CD4-positive, alpha-beta T cell treated with Interleukin-2 at 100 ng/mL for 4 hours (primary cell): ENCODE measurements around the gene POLR3F.
"Not testable (repeated sequence)": the region's sequence is repeated elsewhere in the genome, so short reads cannot be mapped to it uniquely, and the experiment has no call there.

ENCODE experiments used
- DNase-seq: peaks from one replicate; pipeline ENCODE4 v3.0.0-alpha.2; 2020; ENCODE audit warnings: low spot score

The POLR3F gene

GRCh38 chr20:18466894-18467730 lies at the start of gene POLR3F, which contains the start of gene DZANK1:
POLR3F (plus strand) TSS chr20:18467390; CDS start chr20:18467507, 117 bp downstream.
DZANK1 (minus strand) TSS chr20:18467030; CDS start chr20:18465358, 1,672 bp downstream.
- DNase-seq, result peak; percentile 94

- no peak for DNase-seq
Measured at GRCh38 chr20:18421608-18422007, 45.6 kb upstream of the POLR3F start.

GRCh38 chr20:18427214-18427613 lies 40.0 kb upstream of the POLR3F start:
- no peak for DNase-seq

- no peak for DNase-seq
Measured at GRCh38 chr20:18428490-18429173, 38.6 kb upstream of the POLR3F start.

- DNase-seq, result no peak
Measured at GRCh38 chr20:18430172-18430826, 36.9 kb upstream of the POLR3F start.

- DNase-seq, result no peak
Measured at GRCh38 chr20:18431206-18431605, 36.0 kb upstream of the POLR3F start.

GRCh38 chr20:18436847-18437246 lies 30.3 kb upstream of the POLR3F start:
- no peak for DNase-seq

GRCh38 chr20:18440403-18440802 lies 26.8 kb upstream of the POLR3F start:
- no peak for DNase-seq

GRCh38 chr20:18443886-18444285 lies 23.3 kb upstream of the POLR3F start:
- no peak for DNase-seq

- no peak for DNase-seq
Measured at GRCh38 chr20:18456600-18456999, 10.6 kb upstream of the POLR3F start.

GRCh38 chr20:18465536-18466200 lies 1.5 kb upstream of the POLR3F start:
- no peak for DNase-seq

GRCh38 chr20:18466574-18466893 lies 656 bp upstream of the POLR3F start:
- DNase-seq, result no peak

- DNase-seq, result no peak
Measured at GRCh38 chr20:18477218-18477617, 10.0 kb downstream of the POLR3F start.

GRCh38 chr20:18477821-18478220 lies 10.6 kb downstream of the POLR3F start:
- no peak for DNase-seq

- no peak for DNase-seq
Measured at GRCh38 chr20:18481596-18481995, 14.4 kb downstream of the POLR3F start.

- DNase-seq, result no peak
Measured at GRCh38 chr20:18488301-18488700, 21.1 kb downstream of the POLR3F start.

- no peak for DNase-seq
Measured at GRCh38 chr20:18496042-18496441, 28.9 kb downstream of the POLR3F start.

GRCh38 chr20:18496740-18497592 lies 29.8 kb downstream of the POLR3F start, which contains the start of gene RBBP9:
RBBP9 (minus strand) TSS chr20:18497225; CDS start chr20:18497167, 58 bp downstream.
- peak; percentile 77 for DNase-seq

- no peak for DNase-seq
Measured at GRCh38 chr20:18497603-18498002, 30.4 kb downstream of the POLR3F start.

- not testable (repeated sequence) for DNase-seq
Measured at GRCh38 chr20:18501672-18502071, 34.5 kb downstream of the POLR3F start.

- no peak for DNase-seq
Measured at GRCh38 chr20:18504479-18505060, 37.4 kb downstream of the POLR3F start.
